ENCODE measurements around the gene JARID2.

The JARID2 gene

DNA sequence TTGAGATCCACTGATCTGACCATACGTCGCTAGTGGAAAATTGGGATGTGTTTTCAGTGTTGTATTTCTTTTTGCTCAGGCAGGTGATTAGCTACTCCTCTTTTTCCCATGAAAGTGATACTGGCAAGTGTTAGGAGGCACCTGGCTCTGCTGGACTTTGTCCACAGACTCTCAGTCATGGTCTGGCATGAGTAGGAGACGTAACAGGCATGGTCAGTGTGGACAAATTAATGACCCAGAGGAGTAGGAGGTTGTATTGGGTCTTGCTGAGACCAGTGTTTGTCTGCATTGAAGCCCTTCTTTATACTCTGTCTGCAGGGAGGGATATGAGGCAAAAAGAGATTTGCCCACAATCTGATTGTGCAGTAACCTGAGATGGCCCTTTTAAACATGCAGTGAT is 238.3 kb downstream of the JARID2 start:
- TF ChIP-seq CTCF (IDR thresholded peaks at IDR 0.05; ENCODE audit: poor library complexity, severe bottlenecking): no peak
- DNase-seq (ENCODE audit: low spot score) (no peak), ATAC-seq (ENCODE audit: low read depth) (no peak)
- peaks cover 13% of the 10 kb centered on the region for H3K36me3 ChIP-seq (ENCODE audit: low read depth)
- H3K27ac ChIP-seq (ENCODE audit: poor library complexity, severe bottlenecking): no peak overlapping the region
- H3K9me3 ChIP-seq (ENCODE audit: severe bottlenecking): no peaks in the 10 kb centered on the region
- H3K4me1 ChIP-seq (ENCODE audit: insufficient read depth, poor library complexity, severe bottlenecking): peaks cover 21% of the 10 kb centered on the region
- H3K27me3 ChIP-seq (ENCODE audit: insufficient read depth, poor library complexity, severe bottlenecking): no peaks in the 10 kb centered on the region
- no peak overlapping the region for H3K4me3 ChIP-seq (ENCODE audit: severe bottlenecking)

GRCh38 chr6:15484821-15485220 is 239.0 kb downstream of the JARID2 start:
- TF ChIP-seq CTCF (IDR thresholded peaks at IDR 0.05; ENCODE audit: poor library complexity, severe bottlenecking): no peak
- no peak for ATAC-seq (ENCODE audit: low read depth)
- H3K36me3 ChIP-seq (ENCODE audit: low read depth): peaks cover 13% of the 10 kb centered on the region
- H3K27me3 ChIP-seq (ENCODE audit: insufficient read depth, poor library complexity, severe bottlenecking): no peaks in the 10 kb centered on the region
- peaks cover 16% of the 10 kb centered on the region for H3K4me1 ChIP-seq (ENCODE audit: insufficient read depth, poor library complexity, severe bottlenecking)
- no peak overlapping the region for H3K27ac ChIP-seq (ENCODE audit: poor library complexity, severe bottlenecking)
- H3K9me3 ChIP-seq (ENCODE audit: severe bottlenecking): no peaks in the 10 kb centered on the region
- DNase-seq (ENCODE audit: low spot score): no peak
- no peak overlapping the region for H3K4me3 ChIP-seq (ENCODE audit: severe bottlenecking)

GRCh38 chr6:15485936-15486335 is 240.1 kb downstream of the JARID2 start:
- Histone ChIP-seq H3K4me1 (ENCODE audit: insufficient read depth, poor library complexity, severe bottlenecking) (peaks cover 11% of the 10 kb centered on the region), H3K4me3 (ENCODE audit: severe bottlenecking) (no peak overlapping the region), H3K27me3 (ENCODE audit: insufficient read depth, poor library complexity, severe bottlenecking) (no peaks in the 10 kb centered on the region), H3K27ac (ENCODE audit: poor library complexity, severe bottlenecking) (peak overlapping the region; percentile 26), H3K9me3 (ENCODE audit: severe bottlenecking) (no peaks in the 10 kb centered on the region), H3K36me3 (ENCODE audit: low read depth) (peaks cover 13% of the 10 kb centered on the region)
- peak; percentile 80 for ATAC-seq (ENCODE audit: low read depth)
- TF ChIP-seq CTCF (IDR thresholded peaks at IDR 0.05; ENCODE audit: poor library complexity, severe bottlenecking): no peak
- DNase-seq (ENCODE audit: low spot score): no peak

DNA sequence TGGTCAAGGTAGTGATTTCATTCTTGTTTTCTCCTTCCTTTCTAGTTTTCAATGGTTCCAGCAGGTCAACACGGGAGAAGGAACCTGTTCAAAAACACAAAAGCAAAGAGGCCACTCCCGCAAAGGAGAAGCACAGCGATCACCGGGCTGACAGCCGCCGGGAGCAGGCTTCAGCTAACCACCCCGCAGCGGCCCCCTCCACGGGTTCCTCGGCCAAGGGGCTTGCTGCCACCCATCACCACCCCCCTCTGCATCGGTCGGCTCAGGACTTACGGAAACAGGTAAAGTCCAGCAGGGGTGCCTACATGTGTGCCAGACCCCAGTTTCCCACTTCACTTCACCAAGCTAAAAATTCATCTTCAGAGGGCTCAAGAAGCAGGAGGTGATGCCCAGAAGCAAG is 241.4 kb downstream of the JARID2 start:
- no peak for TF ChIP-seq CTCF (IDR thresholded peaks at IDR 0.05; ENCODE audit: poor library complexity, severe bottlenecking)
- Histone ChIP-seq H3K4me3 (ENCODE audit: severe bottlenecking) (no peak overlapping the region), H3K9me3 (ENCODE audit: severe bottlenecking) (no peaks in the 10 kb centered on the region), H3K36me3 (ENCODE audit: low read depth) (peaks cover 13% of the 10 kb centered on the region), H3K4me1 (ENCODE audit: insufficient read depth, poor library complexity, severe bottlenecking) (peaks cover 11% of the 10 kb centered on the region), H3K27ac (ENCODE audit: poor library complexity, severe bottlenecking) (no peak overlapping the region), H3K27me3 (ENCODE audit: insufficient read depth, poor library complexity, severe bottlenecking) (no peaks in the 10 kb centered on the region)
- no peak for DNase-seq (ENCODE audit: low spot score)
- no peak for ATAC-seq (ENCODE audit: low read depth)

GRCh38 chr6:15489261-15489962 is 243.5 kb downstream of the JARID2 start:
- no peaks in the 10 kb centered on the region for H3K27me3 ChIP-seq (ENCODE audit: insufficient read depth, poor library complexity, severe bottlenecking)
- DNase-seq (ENCODE audit: low spot score): no peak
- peaks cover 13% of the 10 kb centered on the region for H3K36me3 ChIP-seq (ENCODE audit: low read depth)
- no peak overlapping the region for H3K27ac ChIP-seq (ENCODE audit: poor library complexity, severe bottlenecking)
- H3K4me3 ChIP-seq (ENCODE audit: severe bottlenecking): no peak overlapping the region
- ATAC-seq (ENCODE audit: low read depth): no peak
- no peak for TF ChIP-seq CTCF (IDR thresholded peaks at IDR 0.05; ENCODE audit: poor library complexity, severe bottlenecking)
- no peaks in the 10 kb centered on the region for H3K9me3 ChIP-seq (ENCODE audit: severe bottlenecking)
- H3K4me1 ChIP-seq (ENCODE audit: insufficient read depth, poor library complexity, severe bottlenecking): peaks cover 11% of the 10 kb centered on the region
